H9 (cell line): Measurements from ENCODE around the gene NAA10. TPM values are rescaled to one million over a fixed set of nuclear protein-coding genes. Genes with fewer than 3 reads are reported as not detected.

Experiments
- DNase-seq: peaks from one replicate; pipeline ENCODE4 v3.0.0-alpha.2; 2017
- H2AFZ ChIP-seq: one replicate; pipeline ENCODE4 v1.6.1; 2013; ENCODE audit warnings: mild to moderate bottlenecking, low read length, control low read depth, moderate library complexity
- H2AK5ac ChIP-seq: 2 replicates; pipeline ENCODE4 v1.6.1; 2013; ENCODE audit warnings: low read length, control low read depth, mixed read lengths; ENCODE audit not compliant: insufficient read length
- H2BK120ac ChIP-seq: one replicate; pipeline ENCODE4 v1.6.1; 2013; ENCODE audit warnings: low read depth, mild to moderate bottlenecking, low read length, control low read depth, inconsistent platforms; ENCODE audit not compliant: poor library complexity, severe bottlenecking
- H2BK12ac ChIP-seq: 2 replicates; pipeline ENCODE4 v1.6.1; 2013; ENCODE audit warnings: low read length, control low read depth, mixed read lengths, low read depth; ENCODE audit not compliant: insufficient read length
- H2BK15ac ChIP-seq: 2 replicates; pipeline ENCODE4 v1.6.1; 2013; ENCODE audit warnings: low read depth, low read length, control low read depth
- H2BK20ac ChIP-seq: one replicate; pipeline ENCODE4 v1.6.1; 2013; ENCODE audit warnings: low read depth, mild to moderate bottlenecking, low read length, control low read depth, inconsistent platforms; ENCODE audit not compliant: poor library complexity, severe bottlenecking
- H2BK5ac ChIP-seq: 2 replicates; pipeline ENCODE4 v1.6.1; 2013; ENCODE audit warnings: low read length, control low read depth, mixed read lengths; ENCODE audit not compliant: insufficient read length
- H3K14ac ChIP-seq: 2 replicates; pipeline ENCODE4 v1.6.1; 2013; ENCODE audit warnings: low read length, control low read depth; ENCODE audit not compliant: insufficient read depth
- H3K18ac ChIP-seq: 2 replicates; pipeline ENCODE4 v1.6.1; 2013; ENCODE audit warnings: low read depth, mild to moderate bottlenecking, mixed read lengths, low read length, control low read depth; ENCODE audit not compliant: insufficient read length
- H3K23ac ChIP-seq: 2 replicates; pipeline ENCODE4 v1.6.1; 2013; ENCODE audit warnings: low read length, control low read depth, mixed read lengths, low read depth; ENCODE audit not compliant: insufficient read length
- H3K23me2 ChIP-seq: 2 replicates; pipeline ENCODE4 v1.6.1; 2013; ENCODE audit warnings: low read depth, mild to moderate bottlenecking, mixed read lengths, low read length, control low read depth; ENCODE audit not compliant: insufficient read length, poor library complexity, severe bottlenecking
- H3K27ac ChIP-seq: 2 replicates; pipeline ENCODE4 v1.5.1; 2013; ENCODE audit warnings: low read length, control low read depth, mixed read lengths, low read depth; ENCODE audit not compliant: insufficient read length
- H3K27me3 ChIP-seq: 2 replicates; pipeline ENCODE4 v1.6.1; 2013; ENCODE audit warnings: low read length, control low read depth, inconsistent platforms; ENCODE audit not compliant: insufficient read depth
- H3K4ac ChIP-seq: 2 replicates; pipeline ENCODE4 v1.6.1; 2013; ENCODE audit warnings: low read depth, mild to moderate bottlenecking, control low read depth, inconsistent platforms, low read length, moderate library complexity
- H3K4me1 ChIP-seq: 2 replicates; pipeline ENCODE4 v1.6.1; 2013; ENCODE audit warnings: low read length, control low read depth, inconsistent platforms; ENCODE audit not compliant: insufficient read depth
- H3K4me2 ChIP-seq: 2 replicates; pipeline ENCODE4 v1.6.1; 2013; ENCODE audit warnings: low read length, control low read depth, mixed read lengths; ENCODE audit not compliant: insufficient read length, insufficient read depth
- H3K56ac ChIP-seq: 2 replicates; pipeline ENCODE4 v1.6.1; 2013; ENCODE audit warnings: low read depth, mild to moderate bottlenecking, mixed read lengths, low read length, control low read depth; ENCODE audit not compliant: insufficient read length
- H3K79me1 ChIP-seq: 2 replicates; pipeline ENCODE4 v1.6.1; 2013; ENCODE audit warnings: low read depth, mild to moderate bottlenecking, moderate library complexity, low read length, control low read depth, inconsistent platforms; ENCODE audit not compliant: insufficient read depth, poor library complexity, severe bottlenecking
- H3K79me2 ChIP-seq: 2 replicates; pipeline ENCODE4 v1.6.1; 2013; ENCODE audit warnings: low read length, control low read depth, inconsistent platforms; ENCODE audit not compliant: insufficient read depth
- H3K9ac ChIP-seq: 2 replicates; pipeline ENCODE4 v1.6.1; 2013; ENCODE audit warnings: low read length, control low read depth, mixed read lengths; ENCODE audit not compliant: insufficient read length; ENCODE audit errors: extremely low read depth
- H3K9me3 ChIP-seq: one replicate; pipeline ENCODE4 v1.6.1; 2013; ENCODE audit warnings: low read depth, low read length, inconsistent platforms; ENCODE audit not compliant: control insufficient read depth
- H3T11ph ChIP-seq: one replicate; pipeline ENCODE4 v1.6.1; 2013; ENCODE audit warnings: mild to moderate bottlenecking, low read length, control low read depth, inconsistent platforms
- H4K20me1 ChIP-seq: one replicate; pipeline ENCODE4 v1.6.1; 2013; ENCODE audit not compliant: control insufficient read depth, insufficient read length, insufficient read depth
- H4K5ac ChIP-seq: 2 replicates; pipeline ENCODE4 v1.6.1; 2013; ENCODE audit warnings: low read depth, mild to moderate bottlenecking, mixed read lengths, low read length, control low read depth; ENCODE audit not compliant: insufficient read length
- H4K8ac ChIP-seq: replicated peaks from 2 replicates; pipeline ENCODE4 v1.6.1; 2013; ENCODE audit warnings: low read length, control low read depth, mixed read lengths, low read depth; ENCODE audit not compliant: insufficient read length
- H4K91ac ChIP-seq: 2 replicates; pipeline ENCODE4 v1.6.1; 2013; ENCODE audit warnings: low read depth, mild to moderate bottlenecking, moderate library complexity, mixed read lengths, low read length, control low read depth; ENCODE audit not compliant: insufficient read length
- H3K27ac Mint-ChIP-seq, 3 experiments: 2 replicates in 2 of 3; 3 replicates in 1 of 3; pipeline ENCODE4 v1.8.0; 2020 to 2021; ENCODE audit warnings: mixed read lengths in 3 of 3, mild to moderate bottlenecking in 1 of 3, moderate library complexity in 1 of 3
- H3K27me3 Mint-ChIP-seq: 2 replicates; pipeline ENCODE4 v1.8.0; 2021; ENCODE audit warnings: low read depth, mild to moderate bottlenecking, moderate library complexity, mixed read lengths
- H3K36me3 Mint-ChIP-seq, 3 experiments: 2 replicates in 2 of 3; 3 replicates in 1 of 3; pipeline ENCODE4 v1.8.0; 2020 to 2021; ENCODE audit warnings: low read depth in 3 of 3, mixed read lengths in 3 of 3; ENCODE audit not compliant: insufficient read depth in 1 of 3
- H3K4me1 Mint-ChIP-seq, 2 experiments: 2 replicates each; pipeline ENCODE4 v1.8.0; 2020; ENCODE audit warnings: mixed read lengths in 2 of 2
- H3K4me3 Mint-ChIP-seq, 2 experiments: 2 replicates in 1 of 2; 3 replicates in 1 of 2; pipeline ENCODE4 v1.8.0; 2020 to 2021; ENCODE audit warnings: mild to moderate bottlenecking in 2 of 2, mixed read lengths in 2 of 2, moderate library complexity in 1 of 2
- H3K9me3 Mint-ChIP-seq, 2 experiments: 2 replicates in 1 of 2; 3 replicates in 1 of 2; pipeline ENCODE4 v1.8.0; 2020; ENCODE audit warnings: mild to moderate bottlenecking in 2 of 2, mixed read lengths in 2 of 2, moderate library complexity in 1 of 2
- CTCF ChIP-seq: fragments of 200-600 bp; sonication (generic); conservative IDR thresholded peaks from 3 replicates; pipeline ENCODE4 v1.8.0; 2021; ENCODE audit warnings: antibody characterized with exemption, mild to moderate bottlenecking
- WGBS: extraction: QIAGEN DNeasy Blood & Tissue Kit; methylation state at CpG from one replicate; pipeline ENCODE4 v1.1.7; 2013; ENCODE audit warnings: missing lambda C conversion rate, low lambda C conversion rate, mixed read lengths; ENCODE audit not compliant: insufficient read length; ENCODE audit errors: extremely low coverage; 5-methylcytosine and 5-hydroxymethylcytosine counted together
- total RNA-seq: library from RNA; stranded (reverse); gene quantifications from 2 replicates; pipeline ENCODE4 v1.2.1, GENCODE V29; 2021

Gene NAA10
- total RNA-seq, 1 experiment from 2014 or later = 101 TPM

GRCh38 chrX:153902385-153902784, 32.5 kb downstream of the NAA10 start:
- peaks cover 10% of the 10 kb centered on the region for H3K9me3 ChIP-seq
- no peak overlapping the region for H3K9ac ChIP-seq
- H3K79me1 ChIP-seq = no peaks in the 10 kb centered on the region
- Mint-ChIP-seq H3K4me3 (no peak overlapping the region), H3K27ac (no peak overlapping the region), H3K9me3 (peaks cover 67 to 68% of the 10 kb centered on the region in 2 experiments), H3K27me3 (peaks cover 4% of the 10 kb centered on the region; the same call in 1 of the 2 replicates), H3K36me3 (peaks cover 0 to 10% (median 4%) of the 10 kb centered on the region in 3 experiments; a peak in 5 of 7 replicates), H3K4me1 (peaks cover 5 to 22% of the 10 kb centered on the region in 2 experiments)
- H3K27ac ChIP-seq = no peak overlapping the region
- H3K18ac ChIP-seq = no peak overlapping the region
- no peak overlapping the region for H3T11ph ChIP-seq
- H4K8ac ChIP-seq = no peak overlapping the region
- no peaks in the 10 kb centered on the region for H3K23me2 ChIP-seq
- no peak overlapping the region for H2BK5ac ChIP-seq
- no CpG with 5 or more reads among the region's 10 CpGs for WGBS
- H3K56ac ChIP-seq = no peak overlapping the region
- no peak overlapping the region for H2BK15ac ChIP-seq
- H3K4me2 ChIP-seq = no peak overlapping the region
- no peak overlapping the region for H3K23ac ChIP-seq
- H2BK120ac ChIP-seq = no peak overlapping the region
- no peaks in the 10 kb centered on the region for H3K27me3 ChIP-seq
- no peak overlapping the region for H2BK20ac ChIP-seq
- no peak overlapping the region for H2AK5ac ChIP-seq
- no peaks in the 10 kb centered on the region for H3K79me2 ChIP-seq
- no peaks in the 10 kb centered on the region for H4K20me1 ChIP-seq
- TF ChIP-seq CTCF = no peak
- H2AFZ ChIP-seq = no peak overlapping the region
- no peak overlapping the region for H4K91ac ChIP-seq
- H2BK12ac ChIP-seq = no peak overlapping the region
- H4K5ac ChIP-seq = no peak overlapping the region
- H3K4ac ChIP-seq = no peak overlapping the region
- no peaks in the 10 kb centered on the region for H3K4me1 ChIP-seq
- H3K14ac ChIP-seq = no peak overlapping the region
- DNase-seq = no peak
